Measurements from ENCODE around the gene NEDD4L. TPM values are rescaled to one million over a fixed set of nuclear protein-coding genes. Genes with fewer than 3 reads are reported as not detected.

Gene NEDD4L
- total and polyA plus RNA-seq, 12 donors = 17.8 to 110 (median 37.6) TPM

DNA sequence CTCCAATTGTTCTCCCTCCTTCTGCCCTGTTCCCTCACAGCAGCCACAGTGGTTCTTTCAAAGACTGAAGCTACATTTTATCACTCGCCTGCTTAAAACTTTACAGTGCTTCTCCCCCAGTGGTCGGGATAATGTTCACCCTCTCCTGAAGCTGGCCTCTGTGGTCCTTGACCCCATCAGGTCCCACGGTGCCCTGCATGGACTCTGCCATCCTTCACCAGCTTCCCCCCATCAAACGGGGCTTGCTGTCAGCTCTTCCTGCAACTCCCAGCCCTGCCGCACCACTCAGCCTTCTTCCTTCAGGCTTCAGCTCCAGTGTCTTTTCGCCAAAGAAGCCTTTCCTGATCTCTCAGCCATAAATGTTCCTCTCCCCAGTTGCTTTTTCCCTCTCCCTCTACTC is 118.1 kb downstream of the NEDD4L start:
- intact Hi-C loops (cut with DNase I) = no loop called here
- WGBS, 4 donors = 89 to 90% (median 90%) methylated on average over 6 of the region's 6 CpGs

GRCh38 chr18:58163004-58163590 is 119.1 kb downstream of the NEDD4L start:
- Histone ChIP-seq H3K27me3 (no peaks in the 10 kb centered on the region), H3K4me1 (replicated peaks in 1 of 2) (peaks cover 6 to 9% of the 10 kb centered on the region in 2 donors), H3K27ac (no peak overlapping the region), H3K9me3 (replicated peaks in 1 of 3) (no peaks in the 10 kb centered on the region), H3K36me3 (replicated peaks in 1 of 2) (no peaks in the 10 kb centered on the region), H3K4me3 (no peak overlapping the region)
- WGBS, 4 donors = 84 to 90% (median 86%) methylated on average over 6 of the region's 6 CpGs
- TF ChIP-seq, protein P1, sequence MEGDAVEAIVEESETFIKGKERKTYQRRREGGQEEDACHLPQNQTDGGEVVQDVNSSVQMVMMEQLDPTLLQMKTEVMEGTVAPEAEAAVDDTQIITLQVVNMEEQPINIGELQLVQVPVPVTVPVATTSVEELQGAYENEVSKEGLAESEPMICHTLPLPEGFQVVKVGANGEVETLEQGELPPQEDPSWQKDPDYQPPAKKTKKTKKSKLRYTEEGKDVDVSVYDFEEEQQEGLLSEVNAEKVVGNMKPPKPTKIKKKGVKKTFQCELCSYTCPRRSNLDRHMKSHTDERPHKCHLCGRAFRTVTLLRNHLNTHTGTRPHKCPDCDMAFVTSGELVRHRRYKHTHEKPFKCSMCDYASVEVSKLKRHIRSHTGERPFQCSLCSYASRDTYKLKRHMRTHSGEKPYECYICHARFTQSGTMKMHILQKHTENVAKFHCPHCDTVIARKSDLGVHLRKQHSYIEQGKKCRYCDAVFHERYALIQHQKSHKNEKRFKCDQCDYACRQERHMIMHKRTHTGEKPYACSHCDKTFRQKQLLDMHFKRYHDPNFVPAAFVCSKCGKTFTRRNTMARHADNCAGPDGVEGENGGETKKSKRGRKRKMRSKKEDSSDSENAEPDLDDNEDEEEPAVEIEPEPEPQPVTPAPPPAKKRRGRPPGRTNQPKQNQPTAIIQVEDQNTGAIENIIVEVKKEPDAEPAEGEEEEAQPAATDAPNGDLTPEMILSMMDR (IDR thresholded peaks at IDR 0.05) = no peak
- TF ChIP-seq POLR2A (IDR thresholded peaks at IDR 0.05) = no peak
- peak in 2 of 7 donors; percentile 12 to 21 for DNase-seq
- intact Hi-C loops (cut with DNase I) = no loop called here

More for the DNA sequence above, 118.1 kb downstream of the NEDD4L start:
- Histone ChIP-seq H3K4me1 (replicated peaks in 1 of 2) (peaks cover 6 to 9% of the 10 kb centered on the region in 2 donors), H3K36me3 (replicated peaks in 1 of 2) (no peaks in the 10 kb centered on the region), H3K27me3 (no peaks in the 10 kb centered on the region), H3K9me3 (replicated peaks in 1 of 3) (no peaks in the 10 kb centered on the region), H3K4me3 (no peak overlapping the region), H3K27ac (no peak overlapping the region)
- DNase-seq = peak in 2 of 7 donors; percentile 13 to 29
- no peak for TF ChIP-seq POLR2A (IDR thresholded peaks at IDR 0.05)
- TF ChIP-seq, protein P1 (IDR thresholded peaks at IDR 0.05) = no peak

- no peaks in the 10 kb centered on the region for H3K27me3 ChIP-seq
- H3K4me3 ChIP-seq = no peak overlapping the region
- no peak for TF ChIP-seq POLR2A (IDR thresholded peaks at IDR 0.05)
- TF ChIP-seq, protein P1 (IDR thresholded peaks at IDR 0.05) = no peak
- H3K9me3 ChIP-seq (replicated peaks in 1 of 3) = no peaks in the 10 kb centered on the region
- H3K36me3 ChIP-seq (replicated peaks in 1 of 2) = no peaks in the 10 kb centered on the region
- peak in 1 of 7 donors; percentile 8 for DNase-seq
- H3K4me1 ChIP-seq (replicated peaks in 1 of 2) = no peaks in the 10 kb centered on the region
- WGBS, 4 donors = 88 to 98% (median 94%) methylated on average over 4 of the region's 4 CpGs
- intact Hi-C loops (cut with DNase I) = no loop called here
- no peak overlapping the region for H3K27ac ChIP-seq
These were observed 122.3 kb downstream of the NEDD4L start for GRCh38 chr18:58166278-58166844.

GRCh38 chr18:58167073-58167472 is 123.0 kb downstream of the NEDD4L start:
- no peaks in the 10 kb centered on the region for H3K9me3 ChIP-seq (replicated peaks in 1 of 3)
- no peaks in the 10 kb centered on the region for H3K4me1 ChIP-seq (replicated peaks in 1 of 2)
- WGBS, 4 donors = 89 to 100% (median 91%) methylated on average over 1 of the region's 1 CpG
- no peaks in the 10 kb centered on the region for H3K27me3 ChIP-seq
- no peak overlapping the region for H3K27ac ChIP-seq
- no peaks in the 10 kb centered on the region for H3K36me3 ChIP-seq (replicated peaks in 1 of 2)
- intact Hi-C loops (cut with DNase I) = no loop called here
- no peak overlapping the region for H3K4me3 ChIP-seq
- DNase-seq = peak in 1 of 7 donors; percentile 25
- TF ChIP-seq POLR2A (IDR thresholded peaks at IDR 0.05) = no peak
- TF ChIP-seq, protein P1 (IDR thresholded peaks at IDR 0.05) = no peak

All from adrenal gland (tissue), 12 donors.